PC-3 (cell line): ENCODE results near the gene ARL8A. TPM values are rescaled to one million over a fixed set of nuclear protein-coding genes. Genes with fewer than 3 reads are reported as not detected.
"Not testable (repeated sequence)": the region's sequence is repeated elsewhere in the genome, so short reads cannot be mapped to it uniquely, and the experiment has no call there.

Source experiments
- ATAC-seq: fragments of 200-7000 bp; cut with Tn5 transposase; 2 replicates; pipeline ENCODE4 v1.9.1; 2020; ENCODE audit warnings: mild to moderate bottlenecking, moderate library complexity
- BruUV-seq: library from RNA; stranded (reverse); fragments of 400-500 nt; replicated peaks from 2 replicates; lab custom pipeline; 2021; lab: Mats Ljungman, UMichigan
- CTCF ChIA-PET: fragments of 300-600 bp; sonication (Branson Sonifier 250); formaldehyde crosslinking; loops from one replicate; lab custom pipeline; 2022; ENCODE audit warnings: antibody characterized with exemption; lab: Charles Lee
- POLR2A ChIA-PET: fragments of 300-600 bp; sonication (Branson Sonifier 250); formaldehyde crosslinking; loops from one replicate; lab custom pipeline; 2022; ENCODE audit warnings: antibody characterized with exemption; ENCODE audit not compliant: unreplicated experiment; lab: Charles Lee
- DNase-seq: peaks from one replicate; pipeline ENCODE4 v3.0.0-alpha.2; 2015
- H2AFZ ChIP-seq: fragments of 300-600 bp; sonication (generic); 2 replicates; pipeline ENCODE4 v1.6.0; 2016; ENCODE audit warnings: antibody characterized with exemption, low read length
- H3F3A ChIP-seq: fragments of 300-600 bp; sonication (generic); one replicate; pipeline ENCODE4 v1.6.0; 2017; ENCODE audit warnings: antibody characterized with exemption, low read length, control low read depth, mild to moderate bottlenecking; ENCODE audit not compliant: unreplicated experiment
- H3K27ac ChIP-seq: fragments of 300-600 bp; sonication (generic); 2 replicates; pipeline ENCODE4 v1.5.1; 2016; ENCODE audit warnings: mild to moderate bottlenecking, low read length
- H3K27me3 ChIP-seq: fragments of 300-600 bp; sonication (generic); 2 replicates; pipeline ENCODE4 v1.6.1; 2016; ENCODE audit warnings: low read length, mixed read lengths
- H3K36me3 ChIP-seq: fragments of 300-600 bp; sonication (generic); 2 replicates; pipeline ENCODE4 v1.6.1; 2016; ENCODE audit warnings: low read depth, mixed run types, low read length, mixed read lengths
- H3K4me1 ChIP-seq: fragments of 300-600 bp; sonication (generic); 2 replicates; pipeline ENCODE4 v1.5.1; 2016; ENCODE audit warnings: low read length; ENCODE audit not compliant: insufficient read depth
- H3K4me2 ChIP-seq: fragments of 300-600 bp; sonication (generic); 2 replicates; pipeline ENCODE4 v1.6.0; 2016; ENCODE audit warnings: low read length
- H3K4me3 ChIP-seq: fragments of 300-600 bp; sonication (generic); 2 replicates; pipeline ENCODE4 v1.5.1; 2016; ENCODE audit warnings: mild to moderate bottlenecking, low read length, mixed read lengths
- H3K79me2 ChIP-seq: fragments of 300-600 bp; sonication (generic); 2 replicates; pipeline ENCODE4 v1.6.1; 2017; ENCODE audit warnings: low read length, mixed read lengths
- H3K9ac ChIP-seq: fragments of 300-600 bp; sonication (generic); 2 replicates; pipeline ENCODE4 v1.6.0; 2016; ENCODE audit warnings: mild to moderate bottlenecking, low read length
- H3K9me2 ChIP-seq: fragments of 300-600 bp; sonication (generic); replicated peaks from 2 replicates; pipeline ENCODE4 v1.6.1; 2016; ENCODE audit warnings: mixed run types, low read length, mixed read lengths
- H3K9me3 ChIP-seq: fragments of 300-600 bp; sonication (generic); 2 replicates; pipeline ENCODE4 v1.6.1; 2016; ENCODE audit warnings: low read length, mixed read lengths
- H4K20me1 ChIP-seq: fragments of 300-600 bp; sonication (generic); 2 replicates; pipeline ENCODE4 v1.6.1; 2016; ENCODE audit warnings: low read length, mixed read lengths
- CTCF ChIP-seq: fragments of 300-600 bp; sonication (generic); conservative IDR thresholded peaks from 2 replicates; pipeline ENCODE4 v1.5.1; 2017; ENCODE audit warnings: antibody characterized with exemption, low read depth, mild to moderate bottlenecking, low read length
- EZH2 ChIP-seq: fragments of 300-600 bp; sonication (generic); IDR thresholded peaks from one replicate; pipeline ENCODE4 v1.6.1; 2017; ENCODE audit warnings: antibody characterized with exemption, mild to moderate bottlenecking, low read length; ENCODE audit not compliant: unreplicated experiment
- EZH2phosphoT487 ChIP-seq: fragments of 300-600 bp; sonication (generic); IDR thresholded peaks from 2 replicates; pipeline ENCODE4 v1.6.1; 2018; ENCODE audit warnings: mild to moderate bottlenecking, antibody characterized with exemption, low read length, borderline replicate concordance
- intact Hi-C: fragments of 100-400 bp; cut with micrococcal nuclease; formaldehyde crosslinking; loops from 2 replicates; pipeline ENCODE4 v1.9.0; 2023
- total RNA-seq: library from RNA; depleted of rRNA; stranded (reverse); fragments of >200 nt; gene quantifications from 2 replicates; pipeline ENCODE4 v1.2.3, GENCODE V29; 2014

Gene ARL8A
- total RNA-seq, 1 experiment from 2014 or later: 20.4 TPM

- TF ChIP-seq EZH2phosphoT487: no peak
- no peak for TF ChIP-seq EZH2
- no peak for TF ChIP-seq CTCF
- H3K9me2 ChIP-seq: no peaks in the 10 kb centered on the region
- DNase-seq (no peak), ATAC-seq (peak; percentile 65)
- H3K9ac ChIP-seq: peak overlapping the region; percentile 80
- peaks cover 14% of the 10 kb centered on the region; the same call in 1 of the 2 replicates for H3K4me1 ChIP-seq
- H3K9me3 ChIP-seq: no peaks in the 10 kb centered on the region
- no peaks in the 10 kb centered on the region for H3K27me3 ChIP-seq
- H3K36me3 ChIP-seq: no peaks in the 10 kb centered on the region
- no peaks in the 10 kb centered on the region for H3F3A ChIP-seq
- ChIA-PET CTCF (no interaction called here), POLR2A (no interaction called here)
- peak overlapping the region; percentile 97 for H3K4me2 ChIP-seq
- H3K4me3 ChIP-seq: peak overlapping the region; percentile 84
- 0 out of 2 replicates have a peak overlapping the region, but pooled peaks have one; percentile 3 for H3K27ac ChIP-seq
- intact Hi-C loops: no loop called here
- TSS peak; percentile 33 for BruUV-seq
- peaks cover 37% of the 10 kb centered on the region for H3K79me2 ChIP-seq
- no peaks in the 10 kb centered on the region for H4K20me1 ChIP-seq
- peak overlapping the region; percentile 50; the same call in 1 of the 2 replicates for H2AFZ ChIP-seq
These were observed 652 bp downstream of the ARL8A start for GRCh38 chr1:202143768-202144401.

DNA sequence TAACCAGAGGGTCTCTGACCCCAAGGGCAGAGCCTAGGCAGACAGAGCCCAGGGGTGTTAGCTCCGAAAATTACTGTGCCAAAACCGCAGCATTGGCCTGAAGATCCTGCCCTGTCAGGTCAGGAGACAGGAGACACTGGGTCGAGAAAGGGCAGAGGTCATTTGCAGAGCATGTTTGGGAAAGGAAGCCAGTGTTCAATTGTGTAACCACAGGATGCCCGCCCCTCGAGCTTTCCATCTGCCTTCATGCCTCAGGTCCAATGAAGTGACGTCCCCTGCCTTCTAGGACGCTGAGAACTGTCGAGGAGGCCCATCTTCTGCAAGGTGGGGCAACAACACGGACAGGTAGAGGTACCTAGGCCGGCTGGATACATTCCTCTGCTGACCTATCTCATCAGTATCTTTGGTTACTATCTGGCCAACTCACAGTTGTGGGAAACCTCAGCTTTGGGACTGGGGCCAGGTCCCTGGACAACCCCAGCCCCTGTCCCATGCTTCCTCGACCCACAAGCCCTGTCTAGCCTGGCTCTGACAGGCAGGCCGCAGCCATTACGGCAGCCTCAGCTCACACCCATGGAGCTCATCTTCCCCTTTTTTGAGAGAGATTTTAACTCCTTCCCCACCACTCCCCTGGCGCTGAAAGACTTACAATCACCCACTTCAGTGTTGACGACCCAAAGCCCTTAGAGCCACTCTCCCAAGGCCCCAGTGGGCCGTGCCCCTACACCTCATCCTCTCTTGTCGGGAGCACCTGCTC is 1.3 kb downstream of the ARL8A start:
- no peaks in the 10 kb centered on the region for H3K36me3 ChIP-seq
- peak overlapping the region; percentile 84 for H3K4me3 ChIP-seq
- intact Hi-C loops: no loop called here
- peak overlapping the region; percentile 80 for H3K9ac ChIP-seq
- ChIA-PET CTCF (no interaction called here), POLR2A (no interaction called here)
- no peaks in the 10 kb centered on the region for H3K9me3 ChIP-seq
- peaks cover 43% of the 10 kb centered on the region for H3K79me2 ChIP-seq
- H3K27ac ChIP-seq: 0 out of 2 replicates have a peak overlapping the region, but pooled peaks have one; percentile 3
- H3K27me3 ChIP-seq: no peaks in the 10 kb centered on the region
- peaks cover 14% of the 10 kb centered on the region; the same call in 1 of the 2 replicates for H3K4me1 ChIP-seq
- TF ChIP-seq EZH2phosphoT487 (no peak), CTCF (no peak), EZH2 (no peak)
- H3K4me2 ChIP-seq: peak overlapping the region; percentile 97
- ATAC-seq (peak; percentile 37), DNase-seq (peak; percentile 22)
- no peaks in the 10 kb centered on the region for H3K9me2 ChIP-seq
- no peaks in the 10 kb centered on the region for H3F3A ChIP-seq
- peak overlapping the region; percentile 50; the same call in 1 of the 2 replicates for H2AFZ ChIP-seq
- H4K20me1 ChIP-seq: no peaks in the 10 kb centered on the region
- no TSS peak for BruUV-seq

GRCh38 chr1:202141468-202141867 is 3.1 kb downstream of the ARL8A start:
- H3K4me3 ChIP-seq, H3K4me2 ChIP-seq, H3K9me3 ChIP-seq, BruUV-seq, H3K9me2 ChIP-seq, H3K27ac ChIP-seq, H3K9ac ChIP-seq, CTCF ChIA-PET, H2AFZ ChIP-seq, H4K20me1 ChIP-seq, H3F3A ChIP-seq, H3K27me3 ChIP-seq, H3K36me3 ChIP-seq, DNase-seq, intact Hi-C loops, ATAC-seq, POLR2A ChIA-PET: not testable (repeated sequence)
- H3K4me1 ChIP-seq: peaks cover 14% of the 10 kb centered on the region; the same call in 1 of the 2 replicates
- peaks cover 43% of the 10 kb centered on the region for H3K79me2 ChIP-seq
